HTERT RPE-1 (cell line): Measurements from ENCODE around the gene MRRF.
"Not testable (repeated sequence)": the region's sequence is repeated elsewhere in the genome, so short reads cannot be mapped to it uniquely, and the experiment has no call there.

Experiments used
- in situ Hi-C: fragments of 300-500 bp; cut with MboI; formaldehyde crosslinking; loops from 4 replicates; pipeline ENCODE4 v1.14.3; 2020; ENCODE audit warnings: low sequenced_read_pairs

The MRRF gene

DNA sequence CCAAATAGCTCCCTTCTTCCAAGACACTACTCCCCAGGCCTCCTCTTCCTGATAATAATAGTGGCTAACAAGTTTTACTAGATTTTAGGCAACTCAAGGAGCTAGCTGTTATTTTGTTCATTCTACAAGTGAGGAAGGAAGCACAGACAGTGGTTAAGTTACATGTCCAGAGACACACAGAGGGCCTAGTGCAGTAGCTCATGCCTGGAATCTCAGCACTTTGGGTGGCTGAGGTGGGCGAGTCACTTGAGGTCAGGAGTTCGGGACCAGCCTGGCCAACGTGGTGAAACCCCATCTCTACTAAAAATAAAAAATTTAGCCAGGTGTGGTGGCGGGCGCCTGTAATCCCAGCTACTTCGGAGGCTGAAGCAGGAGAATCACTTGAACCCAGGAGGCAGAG is 65.8 kb downstream of the MRRF start:
- in situ Hi-C loops: not testable (repeated sequence)

DNA sequence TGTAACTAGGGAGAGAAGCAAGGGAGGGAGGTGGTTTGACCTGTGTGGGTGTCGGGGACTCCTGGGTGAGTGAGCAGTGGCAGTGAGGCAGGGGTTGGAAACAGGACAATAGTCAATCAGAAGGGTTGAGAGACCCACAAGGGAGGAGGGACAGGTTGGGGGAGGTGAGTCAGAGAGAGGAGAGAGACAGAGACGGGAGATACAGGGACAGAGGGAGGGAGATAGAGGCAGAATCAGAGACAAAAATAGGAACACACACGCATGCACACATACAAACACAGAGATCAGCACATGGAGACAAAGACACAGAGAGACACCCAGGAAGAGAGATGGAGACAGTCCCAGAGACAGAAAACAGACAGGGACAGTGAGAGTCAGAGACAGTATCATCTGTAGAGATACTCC is 66.8 kb downstream of the MRRF start:
- in situ Hi-C loops: no loop called here

DNA sequence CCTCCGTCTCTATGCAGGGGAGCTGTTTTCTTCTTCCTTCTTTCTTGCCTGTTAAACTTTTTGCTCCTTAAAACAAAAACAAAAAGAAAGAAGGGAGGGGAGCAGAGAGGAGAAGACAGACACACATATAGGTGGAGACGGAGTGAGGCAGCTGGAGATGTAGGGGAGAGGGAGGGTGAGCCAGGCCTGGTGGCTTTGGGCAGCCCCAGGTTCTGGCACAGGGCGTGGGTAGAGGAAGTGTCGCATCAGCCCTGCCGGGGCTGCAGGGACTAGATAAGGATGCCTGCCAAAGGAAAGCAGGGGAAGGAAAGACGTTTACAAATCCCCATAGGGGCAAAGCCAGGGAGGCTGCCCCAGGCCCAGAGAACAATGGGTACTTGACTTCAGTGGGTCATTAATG is 67.4 kb downstream of the MRRF start:
- in situ Hi-C loops: no loop called here

DNA sequence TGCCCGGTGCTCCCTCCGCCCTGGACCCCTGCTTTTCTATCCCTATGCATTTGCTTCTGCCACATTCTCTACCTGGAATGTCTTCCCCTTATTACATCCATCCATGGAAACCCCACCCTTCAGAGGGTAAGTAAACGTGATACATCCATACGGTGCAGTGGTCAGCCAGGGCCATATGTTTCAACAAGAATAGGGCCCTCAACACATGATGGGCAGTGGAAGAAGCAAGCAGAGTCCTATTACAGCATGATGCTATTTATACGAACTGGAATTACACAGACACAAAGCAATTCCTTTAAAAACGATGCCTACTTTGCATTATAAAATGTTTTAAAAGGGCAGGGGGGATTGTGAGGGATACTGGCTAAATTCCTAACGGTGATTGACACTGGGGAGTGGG is 68.0 kb downstream of the MRRF start:
- in situ Hi-C loops: no loop called here

DNA sequence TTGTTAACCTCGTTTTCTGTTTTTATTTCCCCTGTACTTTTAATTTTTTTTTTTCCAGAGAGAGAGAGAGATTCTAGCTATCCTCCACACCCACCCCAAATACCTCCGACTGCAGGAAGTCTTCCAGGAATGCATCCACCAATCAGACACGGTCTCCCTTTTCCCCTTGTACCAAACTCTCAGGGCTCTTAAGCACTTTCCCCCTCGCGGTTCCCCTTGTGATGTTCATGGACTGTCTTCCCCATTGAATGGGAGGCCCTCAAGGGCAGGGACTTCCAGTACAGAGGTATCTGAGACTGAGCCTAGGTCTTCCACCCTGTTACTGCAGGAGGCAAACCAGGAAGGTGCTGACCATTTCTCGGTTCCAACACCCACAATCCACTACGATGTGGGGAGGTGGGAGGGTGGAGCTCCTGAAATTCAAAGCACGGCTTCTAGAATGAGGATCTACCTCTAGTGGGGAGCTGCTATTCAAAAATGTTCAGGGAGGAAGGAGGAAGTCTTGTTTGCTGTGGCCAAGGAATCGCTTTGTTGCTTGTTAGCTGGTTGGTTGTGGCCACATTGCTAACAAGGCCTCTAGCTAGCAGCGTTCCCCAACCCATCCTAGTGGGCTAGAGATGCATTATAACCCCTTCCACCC is 68.6 kb downstream of the MRRF start:
- in situ Hi-C loops: no loop called here

DNA sequence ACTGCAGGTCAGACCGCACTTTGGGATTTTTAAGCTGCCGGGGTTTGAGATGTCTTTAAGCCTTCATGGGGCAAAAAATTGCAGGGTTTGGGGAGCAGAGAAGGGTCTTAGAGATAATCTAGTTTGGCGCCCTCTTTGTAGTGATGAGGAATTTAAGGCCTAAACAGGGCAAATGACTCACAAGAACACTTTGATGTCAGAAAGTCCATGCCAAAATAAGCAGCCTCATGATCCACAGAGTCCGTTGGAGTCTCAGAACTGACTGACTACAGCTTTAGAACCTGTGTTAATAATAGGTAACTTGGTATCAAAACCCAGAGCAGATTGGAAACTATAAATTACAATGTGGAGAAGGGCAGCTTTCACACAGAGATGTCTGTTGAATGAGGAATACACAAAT is 70.2 kb downstream of the MRRF start:
- in situ Hi-C loops: no loop called here

DNA sequence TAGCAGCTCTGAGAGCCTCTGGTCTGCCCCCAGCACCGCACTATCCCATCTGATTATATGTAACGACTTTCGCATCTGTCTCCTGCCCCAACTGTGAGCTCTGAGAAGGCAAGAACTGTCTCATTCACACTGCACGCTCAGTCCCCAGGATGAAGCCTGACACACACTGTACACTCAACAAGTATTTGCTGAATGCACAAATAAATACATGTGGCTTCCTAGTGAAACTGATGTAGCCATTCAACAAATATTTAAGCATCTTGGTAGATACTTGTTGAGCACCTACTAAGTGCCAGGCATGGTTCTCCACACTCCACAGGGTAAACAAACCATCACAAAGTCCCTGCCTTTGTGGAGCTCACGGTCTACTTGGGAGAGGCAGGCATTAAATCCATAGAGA is 71.5 kb downstream of the MRRF start:
- in situ Hi-C loops: no loop called here

DNA sequence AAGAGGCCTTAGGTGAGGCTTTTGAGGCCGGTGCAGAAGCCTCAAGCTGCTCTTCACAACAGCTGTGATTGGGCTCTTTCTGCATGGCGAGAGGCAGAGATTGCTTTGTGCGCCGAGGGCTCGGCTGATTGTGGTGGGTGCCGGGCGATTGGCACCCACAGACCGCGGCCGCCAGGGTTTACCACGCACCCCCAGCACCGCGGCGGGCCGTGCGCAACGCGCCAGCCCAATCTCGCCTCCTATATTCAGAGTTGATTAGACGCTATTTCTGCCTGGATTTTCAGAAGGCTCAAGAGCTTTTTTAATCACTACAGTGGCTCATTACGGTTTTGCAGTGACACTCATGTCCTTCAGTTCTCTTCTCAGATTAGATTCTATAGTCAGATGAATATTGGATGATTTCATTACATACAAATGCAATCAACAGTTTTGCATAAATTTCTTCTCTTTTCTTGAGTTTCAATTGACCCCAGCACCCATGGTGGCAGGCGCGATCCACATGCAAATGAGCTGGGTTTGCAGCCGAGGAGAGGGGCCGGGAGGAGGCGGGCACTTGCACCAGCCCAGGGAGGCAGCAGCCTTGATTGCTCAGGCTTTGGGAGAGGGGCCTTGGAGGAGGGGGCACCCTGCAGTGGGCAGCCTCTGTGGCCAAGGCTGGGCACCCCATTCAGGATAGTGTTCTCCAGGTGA is 72.3 kb downstream of the MRRF start:
- in situ Hi-C loops: no loop called here

DNA sequence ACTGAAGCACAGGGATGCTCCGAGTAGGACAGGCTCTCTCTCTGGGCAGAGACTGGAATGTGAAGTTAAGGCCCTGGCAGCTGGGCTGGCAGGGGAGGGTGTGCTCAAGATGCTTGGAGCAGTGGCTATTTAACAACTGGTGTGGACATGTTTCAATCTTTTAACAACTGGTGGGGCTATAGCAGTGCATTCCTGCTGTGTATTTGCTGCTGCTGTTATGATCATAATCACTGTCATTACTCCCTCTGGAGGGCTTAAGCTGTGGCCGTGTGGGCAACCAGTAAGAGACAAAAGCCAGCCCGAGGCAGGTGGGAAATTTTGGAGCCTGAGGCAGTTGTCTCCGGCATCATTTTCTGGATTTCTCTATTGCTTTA is 72.9 kb downstream of the MRRF start:
- in situ Hi-C loops: no loop called here

DNA sequence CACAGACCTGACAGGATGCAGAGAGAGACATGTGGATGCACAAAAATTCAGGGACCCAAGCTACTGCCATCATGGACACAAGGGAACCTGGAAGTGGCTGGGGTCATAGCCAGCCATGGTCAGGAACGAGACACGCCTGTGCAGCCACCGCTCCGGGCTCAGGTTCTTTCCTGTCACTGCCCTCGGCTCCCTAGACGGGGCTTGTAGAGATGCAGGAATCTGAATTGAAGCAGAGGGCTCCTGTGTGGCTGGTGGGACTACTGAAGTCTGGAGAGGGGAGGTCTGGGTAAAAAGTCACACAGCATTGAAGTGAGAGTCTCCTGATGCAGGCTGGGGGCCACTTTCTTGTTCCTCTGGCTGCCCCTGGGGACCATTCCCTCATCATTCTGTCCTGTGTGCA is 73.9 kb downstream of the MRRF start:
- in situ Hi-C loops: no loop called here

DNA sequence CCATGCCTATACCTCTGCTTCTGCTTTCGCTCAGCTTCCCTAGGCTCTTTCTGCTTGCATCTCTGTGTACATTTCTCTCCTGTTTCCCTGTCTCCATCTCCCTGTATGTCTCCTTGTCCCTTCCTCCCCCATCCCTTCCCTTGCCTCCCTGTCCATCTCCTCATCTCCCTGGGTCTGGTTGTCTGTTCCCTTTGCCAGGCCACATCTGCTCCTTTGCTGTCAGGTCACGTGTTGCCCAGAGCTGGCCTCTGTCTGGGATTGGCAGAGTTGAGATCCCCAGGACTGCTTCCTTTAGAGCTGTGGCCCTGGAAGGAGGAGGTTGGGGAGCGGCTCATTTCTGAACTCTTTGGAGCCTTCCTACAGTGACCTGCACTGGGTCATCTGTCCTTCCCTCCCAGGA is 74.3 kb downstream of the MRRF start:
- in situ Hi-C loops: no loop called here

DNA sequence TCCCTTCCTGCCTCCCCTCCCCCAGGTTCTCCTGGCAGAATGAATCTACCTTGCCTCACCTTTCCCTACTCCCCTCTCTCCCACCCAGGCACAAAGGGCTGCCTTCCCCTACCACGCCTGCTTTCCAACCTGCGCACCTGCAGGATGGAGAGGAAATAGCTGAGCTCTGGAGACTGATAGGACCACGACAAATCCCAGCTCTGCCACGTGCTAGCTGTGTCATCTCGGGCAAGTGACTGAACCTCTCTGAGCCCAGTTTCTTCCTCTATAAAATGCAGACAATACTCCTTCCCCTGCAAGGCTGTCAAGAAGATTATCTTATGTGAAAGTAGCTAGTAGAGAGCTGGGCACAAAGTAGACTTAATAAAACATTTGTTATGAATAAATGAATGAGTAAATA is 74.9 kb downstream of the MRRF start:
- in situ Hi-C loops: no loop called here

DNA sequence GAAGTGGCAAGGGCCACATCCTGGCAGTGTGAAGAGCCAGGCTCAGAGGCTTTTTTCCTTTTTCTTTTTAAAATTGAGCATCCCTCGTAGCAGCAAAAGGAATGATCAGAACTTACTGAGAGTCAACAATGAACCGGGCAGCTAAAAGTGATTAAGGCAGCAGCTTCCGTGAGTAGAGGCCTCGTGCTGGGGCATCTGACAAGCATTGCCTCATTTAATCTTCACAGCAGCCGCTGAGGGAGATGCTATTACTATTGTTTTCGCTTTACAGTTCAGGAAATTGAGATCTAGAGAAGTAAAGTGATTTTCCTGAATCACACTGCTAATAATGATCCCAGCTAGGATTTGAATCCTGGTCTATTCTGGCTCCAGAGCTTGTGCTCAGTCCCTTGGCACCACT is 75.5 kb downstream of the MRRF start:
- in situ Hi-C loops: no loop called here

DNA sequence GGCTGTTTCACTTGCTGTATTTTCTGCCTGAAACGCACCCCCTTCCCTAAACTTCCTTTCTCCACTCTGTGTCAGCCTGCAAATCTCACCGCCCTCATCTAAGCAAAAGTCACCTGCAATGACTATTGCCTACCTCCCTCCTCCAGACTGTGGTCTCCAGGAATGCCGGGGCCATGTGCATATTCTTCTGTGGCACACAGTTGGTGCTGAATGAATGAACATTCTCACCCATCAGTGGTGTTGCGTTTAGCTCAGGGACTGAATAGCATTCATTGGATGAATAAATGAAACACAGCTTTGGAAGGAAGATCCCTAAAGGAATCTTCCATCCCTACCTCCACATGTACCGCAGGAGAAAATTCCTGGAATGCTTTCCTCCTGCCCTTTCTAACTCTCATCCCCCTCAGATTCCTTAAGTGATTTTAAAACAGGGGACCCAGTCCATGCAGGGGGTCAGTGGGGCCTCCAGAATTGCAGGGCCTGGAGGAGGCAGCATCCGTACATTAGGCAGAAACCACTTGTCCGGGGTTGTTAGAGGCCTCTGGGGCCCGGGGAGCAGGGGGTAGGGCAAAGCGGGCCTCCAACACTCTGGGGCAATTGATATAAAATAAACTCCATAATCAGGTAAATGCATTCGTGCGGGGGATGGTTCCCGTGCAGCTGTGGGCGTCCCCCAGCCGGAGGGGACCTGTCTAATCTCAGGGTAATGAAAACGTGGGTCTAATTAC is 77.8 kb downstream of the MRRF start:
- in situ Hi-C loops: no loop called here

DNA sequence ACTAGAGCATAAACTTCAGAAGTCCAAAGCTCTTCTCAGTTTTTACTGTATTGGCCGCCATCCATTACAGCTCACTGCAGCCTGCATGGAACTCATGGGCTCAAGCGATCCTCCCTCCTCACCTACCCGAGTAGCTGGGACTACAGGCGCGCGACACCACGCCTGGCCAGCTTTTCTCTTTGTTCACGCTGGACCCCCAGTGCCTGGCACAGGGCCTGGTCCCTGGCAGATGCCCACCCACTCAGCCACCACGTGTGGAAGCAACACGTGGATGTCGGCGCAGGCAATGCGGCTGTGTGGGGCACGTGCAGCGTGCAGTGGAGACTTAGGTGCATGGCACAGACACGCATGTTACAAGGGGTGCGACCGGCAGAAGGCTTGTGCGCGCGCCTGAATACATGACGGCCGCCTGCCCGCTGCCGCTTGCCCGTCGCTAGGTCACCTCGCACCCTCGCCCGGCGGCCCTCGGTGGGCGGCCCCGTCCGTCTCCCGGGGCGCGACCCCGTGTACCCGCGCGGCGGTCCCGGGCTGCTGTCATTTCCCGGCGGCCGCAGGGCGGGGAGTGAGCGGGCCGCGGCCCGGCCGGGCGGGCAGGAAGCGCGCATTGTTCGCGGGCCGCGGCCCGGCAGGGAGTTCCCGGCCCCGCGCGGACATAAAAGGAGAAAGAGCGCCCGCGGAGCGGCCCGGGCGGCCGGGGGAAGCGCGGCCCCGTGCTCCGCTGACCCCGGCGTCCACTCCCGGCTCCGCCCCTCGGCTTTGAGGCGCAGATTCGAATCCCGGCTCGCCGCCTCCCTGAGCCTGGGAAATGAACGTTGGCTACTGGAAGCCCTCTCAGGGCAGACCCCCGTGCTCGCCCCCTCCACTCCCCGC is 82.0 kb downstream of the MRRF start:
- in situ Hi-C loops: no loop called here

DNA sequence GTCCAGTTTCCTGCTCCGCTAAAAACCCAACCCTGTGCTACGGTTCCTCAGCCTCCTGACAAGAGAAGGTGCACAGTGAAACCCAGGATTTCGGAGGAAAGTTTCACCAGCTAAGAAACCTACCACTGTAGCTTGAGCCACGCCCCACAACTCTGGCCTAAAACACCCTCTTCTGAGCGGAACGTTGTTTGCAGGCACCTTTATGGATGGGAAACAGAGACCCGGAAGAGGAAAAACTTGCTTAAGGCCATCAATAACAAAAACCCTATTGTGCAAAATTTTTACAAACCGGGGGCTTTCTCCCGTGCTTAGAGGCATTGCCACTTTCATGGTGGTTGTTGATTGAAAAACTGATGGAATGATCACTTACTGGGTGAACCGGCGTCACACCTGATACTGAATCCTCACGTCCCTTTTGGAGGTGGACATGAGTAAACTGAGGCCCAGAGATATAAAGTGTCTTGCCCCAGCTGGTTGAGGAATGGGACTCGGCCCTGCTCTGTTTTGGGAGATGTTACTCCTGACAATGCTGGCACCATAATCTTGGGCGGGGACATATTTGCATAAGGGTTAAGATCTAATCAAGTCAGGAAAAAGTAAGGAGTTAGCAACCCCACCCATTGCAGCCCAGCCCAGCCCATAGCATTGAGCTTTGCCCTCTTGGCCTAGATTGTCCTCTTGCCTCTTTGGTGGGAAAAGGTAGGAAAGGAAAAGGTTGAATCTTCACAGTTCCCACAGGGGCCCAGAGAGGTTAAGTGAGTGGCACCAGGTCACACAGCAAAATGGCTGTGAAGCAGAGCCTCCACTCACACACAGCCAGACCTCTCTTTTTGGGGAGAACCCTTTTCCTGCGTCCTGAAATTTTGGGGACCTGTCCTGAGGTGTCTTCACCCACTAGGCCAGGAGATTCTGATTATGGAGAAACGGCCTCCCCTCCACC is 82.9 kb downstream of the MRRF start:
- in situ Hi-C loops: no loop called here

DNA sequence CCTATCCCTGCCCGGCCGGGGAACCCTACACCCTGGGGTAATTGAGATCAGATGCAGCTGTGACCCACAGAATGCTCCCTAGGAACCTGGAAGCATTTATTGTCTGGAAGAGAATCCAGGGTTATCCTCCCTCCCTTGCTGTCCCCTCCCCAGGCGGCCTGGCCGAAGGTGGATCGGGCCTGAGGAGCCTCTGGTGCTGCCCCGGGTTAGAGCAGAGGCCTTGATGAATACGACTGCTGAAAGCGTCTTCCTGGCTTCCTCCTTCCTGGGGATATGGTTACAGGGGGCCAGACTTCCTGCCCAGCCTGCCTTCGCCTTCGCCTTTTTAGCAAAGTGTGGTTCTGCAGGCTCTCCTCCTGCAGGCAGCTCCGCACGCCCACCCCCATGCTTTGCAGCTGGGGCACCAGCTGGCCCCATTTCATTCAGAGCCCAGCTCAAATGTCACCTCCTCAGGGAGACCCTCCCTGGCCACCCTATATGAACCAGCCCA is 83.7 kb downstream of the MRRF start:
- in situ Hi-C loops: no loop called here

DNA sequence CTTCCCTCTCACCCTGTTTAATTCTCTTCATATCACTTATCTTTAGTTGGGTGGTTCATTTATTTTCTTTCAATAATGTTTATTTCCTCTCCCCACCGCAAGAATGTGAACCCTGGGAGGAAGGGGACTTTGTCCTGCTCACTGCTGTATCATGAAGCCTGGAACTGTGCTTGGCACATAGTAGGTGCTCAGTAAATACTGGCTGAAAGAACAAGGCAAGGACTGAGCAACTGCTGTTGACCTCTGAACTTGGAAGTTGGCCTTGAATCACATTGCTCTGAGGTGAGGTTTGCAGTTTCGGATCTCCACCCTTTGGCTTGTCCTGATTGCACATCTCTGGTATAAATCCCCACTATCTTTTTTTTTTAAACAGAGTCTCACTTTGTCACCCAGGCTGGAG is 84.1 kb downstream of the MRRF start:
- in situ Hi-C loops: no loop called here

DNA sequence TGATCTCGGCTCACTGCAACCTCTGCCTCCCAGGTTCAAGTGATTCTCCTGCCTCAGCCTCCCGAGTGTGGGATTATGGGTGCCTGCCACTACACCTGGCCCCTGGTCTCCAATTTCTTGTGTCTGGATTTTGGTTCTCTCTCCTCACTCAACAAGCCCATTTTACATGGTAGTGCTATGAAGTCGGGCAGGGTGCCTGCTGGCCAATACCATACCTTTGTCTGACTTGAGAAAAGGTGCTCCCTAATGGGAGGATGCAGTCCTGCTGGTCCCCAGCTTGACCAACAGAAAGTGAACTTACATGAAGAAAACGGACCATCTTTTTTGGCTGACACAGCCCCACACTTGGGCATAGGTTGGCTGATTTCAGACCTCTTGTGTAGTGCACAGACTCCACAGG is 84.5 kb downstream of the MRRF start:
- in situ Hi-C loops: no loop called here
